CD14-positive monocyte (primary cell): Measurements from ENCODE around the gene PRR14. TPM values are rescaled to one million over a fixed set of nuclear protein-coding genes. Genes with fewer than 3 reads are reported as not detected.

Experiments used
- DNase-seq, 3 donors: peaks; one replicate each; pipeline ENCODE4 v3.0.0-alpha.2; 2011 to 2022
- H2AFZ ChIP-seq: 2 replicates; pipeline ENCODE4 v1.6.0; 2012; ENCODE audit warnings: mild to moderate bottlenecking, low read depth, low read length, inconsistent platforms; ENCODE audit not compliant: insufficient read depth, poor library complexity, severe bottlenecking
- H3K27ac ChIP-seq, 2 donors: 1 replicate in 1 of 2; 2 replicates in 1 of 2; pipeline ENCODE4 v1.5.1; 2012 to 2013; ENCODE audit warnings: low read length in 2 of 2, control low read depth in 1 of 2, inconsistent platforms in 1 of 2, low read depth in 1 of 2, mild to moderate bottlenecking in 1 of 2
- H3K27me3 ChIP-seq, 2 donors: one replicate each; pipeline versions ENCODE4 v1.6.0 to v1.6.1; 2011 to 2013; ENCODE audit warnings: low read length in 2 of 2; ENCODE audit not compliant: control insufficient read depth in 2 of 2, insufficient read depth in 2 of 2
- H3K36me3 ChIP-seq, 2 donors: replicated peaks in 1 of 2; 1 replicate in 1 of 2; 2 replicates in 1 of 2; pipeline versions ENCODE4 v1.5.1 to v1.6.1; 2012 to 2013; ENCODE audit warnings: low read length in 2 of 2, control low read depth in 1 of 2, inconsistent platforms in 1 of 2, mild to moderate bottlenecking in 1 of 2; ENCODE audit not compliant: insufficient read depth in 2 of 2, control insufficient read depth in 1 of 2
- H3K4me1 ChIP-seq, 2 donors: 1 replicate in 1 of 2; 2 replicates in 1 of 2; pipeline versions ENCODE4 v1.5.1 to v1.6.1; 2012 to 2013; ENCODE audit warnings: low read length in 2 of 2, control low read depth in 1 of 2, inconsistent platforms in 1 of 2, mild to moderate bottlenecking in 1 of 2, moderate library complexity in 1 of 2; ENCODE audit not compliant: insufficient read depth in 2 of 2, control insufficient read depth in 1 of 2
- H3K4me2 ChIP-seq: replicated peaks from 2 replicates; pipeline ENCODE3; 2012; ENCODE audit warnings: low read length, moderate library complexity, mild to moderate bottlenecking; ENCODE audit not compliant: poor library complexity, severe bottlenecking; ENCODE audit errors: extremely low read depth
- H3K4me3 ChIP-seq, 3 experiments: fragments of 200-600 bp in 1 of 3; sonication (generic) in 1 of 3; replicated peaks in 1 of 3; 1 replicate in 2 of 3; 2 replicates in 1 of 3; pipeline ENCODE4 v1.5.1; 2011 to 2013; ENCODE audit warnings: low read length in 3 of 3, mild to moderate bottlenecking in 3 of 3, control low read depth in 2 of 3, low read depth in 2 of 3, inconsistent platforms in 1 of 3, moderate library complexity in 1 of 3
- H3K79me2 ChIP-seq: 2 replicates; pipeline ENCODE4 v1.6.0; 2012; ENCODE audit warnings: mild to moderate bottlenecking, control low read depth, inconsistent platforms, low read length, moderate library complexity; ENCODE audit not compliant: insufficient read depth
- H3K9ac ChIP-seq: 2 replicates; pipeline ENCODE4 v1.6.0; 2017; ENCODE audit warnings: low read length, mild to moderate bottlenecking; ENCODE audit not compliant: insufficient read depth, poor library complexity, severe bottlenecking
- H3K9me3 ChIP-seq, 2 donors: replicated peaks in 1 of 2; 1 replicate in 1 of 2; 2 replicates in 1 of 2; pipeline versions ENCODE4 v1.5.1 to v1.6.1; 2012 to 2013; ENCODE audit warnings: low read length in 2 of 2, control low read depth in 1 of 2; ENCODE audit not compliant: control insufficient read depth in 1 of 2, insufficient read depth in 1 of 2
- H4K20me1 ChIP-seq: 2 replicates; pipeline ENCODE4 v1.6.0; 2012; ENCODE audit warnings: mild to moderate bottlenecking, low read length, control low read depth, moderate library complexity; ENCODE audit not compliant: insufficient read depth
- H3K27ac Mint-ChIP-seq, 7 donors: one replicate each; pipeline ENCODE4 v1.8.0; 2020; ENCODE audit warnings: mild to moderate bottlenecking in 7 of 7, mixed read lengths in 7 of 7, moderate library complexity in 6 of 7, inconsistent platforms in 2 of 7
- H3K27me3 Mint-ChIP-seq, 3 donors: one replicate each; pipeline ENCODE4 v1.8.0; 2021 to 2022; ENCODE audit warnings: low read depth in 3 of 3, mild to moderate bottlenecking in 3 of 3, mixed read lengths in 3 of 3, moderate library complexity in 3 of 3, inconsistent platforms in 1 of 3
- H3K36me3 Mint-ChIP-seq, 2 donors: one replicate each; pipeline ENCODE4 v1.8.0; 2020; ENCODE audit warnings: mixed read lengths in 2 of 2, inconsistent platforms in 1 of 2, mild to moderate bottlenecking in 1 of 2
- H3K4me1 Mint-ChIP-seq: one replicate; pipeline ENCODE4 v1.8.0; 2020; ENCODE audit warnings: mild to moderate bottlenecking, mixed read lengths
- H3K4me3 Mint-ChIP-seq, 2 donors: one replicate each; pipeline ENCODE4 v1.8.0; 2020; ENCODE audit warnings: mild to moderate bottlenecking in 2 of 2, mixed read lengths in 2 of 2, moderate library complexity in 1 of 2
- H3K9me3 Mint-ChIP-seq, 7 donors: one replicate each; pipeline ENCODE4 v1.8.0; 2020 to 2022; ENCODE audit warnings: mixed read lengths in 7 of 7, mild to moderate bottlenecking in 6 of 7, moderate library complexity in 6 of 7, inconsistent platforms in 2 of 7
- WGBS: methylation state at CpG from one replicate; pipeline ENCODE4 v1.1.5; 2013; ENCODE audit warnings: missing lambda C conversion rate; ENCODE audit not compliant: insufficient coverage; 5-methylcytosine and 5-hydroxymethylcytosine counted together
- intact Hi-C, 2 donors: fragments of 100-400 bp; cut with micrococcal nuclease; formaldehyde crosslinking; loops; one replicate each; pipeline versions ENCODE4 v1.15.0 to v1.15.1; 2023
- polyA plus RNA-seq, 3 donors: library from polyadenylated mRNA; depleted of rRNA in 1 of 3; unstranded in 2 of 3; stranded (reverse) in 1 of 3; fragments of 300-500 nt in 2 of 3; fragments of >200 nt in 1 of 3; fragmentation: Illumina TruSeq in 2 of 3; gene quantifications; 1 replicate in 2 of 3; 2 replicates in 1 of 3; pipeline ENCODE4 v1.2.3, GENCODE V29; 2012 to 2021
- small RNA-seq: library from RNA; depleted of rRNA; stranded (forward); fragments of <200 nt; gene quantifications from one replicate; pipeline ENCODE3, GENCODE V24; 2012; ENCODE audit warnings: low read depth; ENCODE audit not compliant: insufficient read length
- TF ChIP-seq, protein P1 (sequence below): fragments of 200-600 bp; IDR thresholded peaks from one replicate; pipeline ENCODE4 v1.8.0; 2022; ENCODE audit warnings: antibody characterized with exemption, mild to moderate bottlenecking

The PRR14 gene
- polyA plus RNA-seq, 3 donors = 6.1 to 32.6 (median 10.4) TPM

DNA sequence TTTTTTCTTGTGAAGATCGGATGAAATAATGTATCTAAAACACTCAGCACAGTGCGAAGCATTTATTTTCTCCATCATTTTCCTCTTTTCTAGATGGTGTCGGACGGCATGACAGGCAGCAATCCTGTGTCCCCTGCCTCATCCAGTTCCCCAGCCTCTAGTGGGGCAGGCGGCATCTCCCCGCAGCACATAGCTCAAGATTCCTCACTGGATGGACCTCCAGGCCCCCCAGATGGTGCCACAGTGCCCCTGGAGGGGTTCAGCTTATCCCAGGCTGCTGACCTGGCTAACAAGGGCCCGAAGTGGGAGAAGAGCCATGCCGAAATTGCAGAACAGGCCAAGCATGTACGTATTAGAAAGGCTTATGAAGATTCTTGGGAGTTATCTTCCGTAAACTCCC, 53.2 kb downstream of the PRR14 start:
- Histone ChIP-seq H3K9me3 (no peaks in the 10 kb centered on the region), H2AFZ (no peak overlapping the region), H4K20me1 (peaks cover 86% of the 10 kb centered on the region), H3K27ac (no peak overlapping the region), H3K27me3 (no peaks in the 10 kb centered on the region), H3K9ac (no peak overlapping the region), H3K4me2 (no peak overlapping the region), H3K4me1 (peaks cover 10 to 18% of the 10 kb centered on the region in 2 donors), H3K36me3 (peaks cover 82 to 87% of the 10 kb centered on the region in 2 donors), H3K4me3 (no peak overlapping the region), H3K79me2 (peaks cover 73% of the 10 kb centered on the region)
- intact Hi-C loops = loop anchor here in 1 of 2 donors (5.0 kb wide), 1 partner anchor 43 kb away; the partner anchor contains the start of gene PHKG2
- no peak for DNase-seq
- no peak overlapping the region for H3K27ac Mint-ChIP-seq
- peaks cover 66 to 85% of the 10 kb centered on the region in 2 donors for H3K36me3 Mint-ChIP-seq
- H3K9me3 Mint-ChIP-seq = no peaks in the 10 kb centered on the region
- H3K4me3 Mint-ChIP-seq = no peak overlapping the region
- H3K27me3 Mint-ChIP-seq = no peaks in the 10 kb centered on the region
- WGBS = 100% methylated on average over 6 of the region's 10 CpGs
- TF ChIP-seq, protein P1, sequence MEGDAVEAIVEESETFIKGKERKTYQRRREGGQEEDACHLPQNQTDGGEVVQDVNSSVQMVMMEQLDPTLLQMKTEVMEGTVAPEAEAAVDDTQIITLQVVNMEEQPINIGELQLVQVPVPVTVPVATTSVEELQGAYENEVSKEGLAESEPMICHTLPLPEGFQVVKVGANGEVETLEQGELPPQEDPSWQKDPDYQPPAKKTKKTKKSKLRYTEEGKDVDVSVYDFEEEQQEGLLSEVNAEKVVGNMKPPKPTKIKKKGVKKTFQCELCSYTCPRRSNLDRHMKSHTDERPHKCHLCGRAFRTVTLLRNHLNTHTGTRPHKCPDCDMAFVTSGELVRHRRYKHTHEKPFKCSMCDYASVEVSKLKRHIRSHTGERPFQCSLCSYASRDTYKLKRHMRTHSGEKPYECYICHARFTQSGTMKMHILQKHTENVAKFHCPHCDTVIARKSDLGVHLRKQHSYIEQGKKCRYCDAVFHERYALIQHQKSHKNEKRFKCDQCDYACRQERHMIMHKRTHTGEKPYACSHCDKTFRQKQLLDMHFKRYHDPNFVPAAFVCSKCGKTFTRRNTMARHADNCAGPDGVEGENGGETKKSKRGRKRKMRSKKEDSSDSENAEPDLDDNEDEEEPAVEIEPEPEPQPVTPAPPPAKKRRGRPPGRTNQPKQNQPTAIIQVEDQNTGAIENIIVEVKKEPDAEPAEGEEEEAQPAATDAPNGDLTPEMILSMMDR = no peak
- H3K4me1 Mint-ChIP-seq = peaks cover 13% of the 10 kb centered on the region

Small RNAs within 50 kb of the gene (small RNA-seq; reads per million reads assigned to genes)
- not detected for gene AC093249.1
- gene RNU6-1043P = not detected
- gene RNU6-416P = not detected

Other genes starting within 250 kb of the PRR14 start
- under 1 TPM; 0.39 to 0.68 (median 0.51) TPM for gene ZNF771, start 243.4 kb upstream of the PRR14 start, polyA plus RNA-seq
- gene DCTPP1, start 220.9 kb upstream of the PRR14 start, polyA plus RNA-seq = 10 to 100 TPM; 10.5 to 45.5 (median 32.2) TPM
- gene SEPHS2, start 205.1 kb upstream of the PRR14 start, polyA plus RNA-seq = 10 to 100 TPM; 12.8 to 56.4 (median 54.2) TPM
- 100 to 1,000 TPM in 2 of 3 donors, 10 to 100 TPM in 1; 56.8 to 474 (median 109) TPM for gene ITGAL, start 178.2 kb upstream of the PRR14 start, polyA plus RNA-seq
- 10 to 100 TPM in 1 of 3 donors, 1 to 10 TPM in 2; 2.8 to 13.4 (median 3.0) TPM for gene ZNF768, start 124.4 kb upstream of the PRR14 start, polyA plus RNA-seq
- gene ZNF747, start 116.1 kb upstream of the PRR14 start, polyA plus RNA-seq = 1 to 10 TPM; 4.1 to 6.6 (median 4.4) TPM
- gene ZNF764, start 92.6 kb upstream of the PRR14 start, polyA plus RNA-seq = 1 to 10 TPM in 2 of 3 donors, under 1 TPM in 1; 0.94 to 4.6 (median 1.0) TPM
- gene ZNF688, start 79.2 kb upstream of the PRR14 start, polyA plus RNA-seq = 10 to 100 TPM; 10.3 to 24.1 (median 18.9) TPM
- gene ZNF785, start 65.3 kb upstream of the PRR14 start, polyA plus RNA-seq = 1 to 10 TPM in 2 of 3 donors, under 1 TPM in 1; 0.67 to 9.0 (median 1.1) TPM
- 10 to 100 TPM in 1 of 3 donors, 1 to 10 TPM in 2; 4.1 to 11.2 (median 8.0) TPM for gene ZNF689, start 40.6 kb upstream of the PRR14 start, polyA plus RNA-seq
- 10 to 100 TPM in 1 of 3 donors, 1 to 10 TPM in 2; 1.4 to 44.8 (median 2.1) TPM for gene FBRS, start 7.5 kb downstream of the PRR14 start, polyA plus RNA-seq
- gene SRCAP, start 48.2 kb downstream of the PRR14 start, polyA plus RNA-seq = 10 to 100 TPM in 1 of 3 donors, 1 to 10 TPM in 2; 3.0 to 16.0 (median 6.3) TPM
- gene PHKG2, start 97.5 kb downstream of the PRR14 start, polyA plus RNA-seq = 100 to 1,000 TPM in 1 of 3 donors, 10 to 100 TPM in 2; 45.4 to 115 (median 54.2) TPM
- gene CFAP119, start 111.1 kb downstream of the PRR14 start, polyA plus RNA-seq = 10 to 100 TPM in 1 of 3 donors, 1 to 10 TPM in 2; 2.4 to 25.3 (median 3.5) TPM
- gene RNF40, start 111.4 kb downstream of the PRR14 start, polyA plus RNA-seq = 10 to 100 TPM; 14.8 to 53.5 (median 34.9) TPM
- 1 to 10 TPM in 1 of 3 donors, under 1 TPM in 2; 0.27 to 2.0 (median 0.73) TPM for gene ZNF629, start 136.2 kb downstream of the PRR14 start, polyA plus RNA-seq
- gene BCL7C, start 243.1 kb downstream of the PRR14 start, polyA plus RNA-seq = 10 to 100 TPM; 11.4 to 19.1 (median 17.4) TPM
- under 1 TPM in 1 of 3 donors, not detected in 2; 0.93 TPM for gene CTF1, start 245.7 kb downstream of the PRR14 start, polyA plus RNA-seq